SJSA1 (cell line): ENCODE results near the gene HSD17B8. TPM values are rescaled to one million over a fixed set of nuclear protein-coding genes. Genes with fewer than 3 reads are reported as not detected.

ENCODE experiments used
- DNase-seq, 2 experiments: peaks; one replicate each; pipeline ENCODE4 v3.0.0-alpha.2; 2015 to 2020; ENCODE audit warnings: low spot score in 2 of 2, low read depth in 1 of 2
- H3K27ac ChIP-seq: fragments of 250-450 bp; sonication (Bioruptor Pico); 2 replicates; pipeline ENCODE4 v1.5.1; 2020; ENCODE audit warnings: mild to moderate bottlenecking, moderate library complexity
- H3K27me3 ChIP-seq: fragments of 250-450 bp; sonication (Bioruptor Pico); replicated peaks from 2 replicates; pipeline ENCODE4 v1.5.1; 2020; ENCODE audit warnings: mild to moderate bottlenecking, moderate library complexity
- H3K36me3 ChIP-seq: fragments of 250-450 bp; sonication (Bioruptor Pico); 2 replicates; pipeline ENCODE4 v1.5.1; 2020; ENCODE audit warnings: mild to moderate bottlenecking
- H3K4me1 ChIP-seq: fragments of 250-450 bp; sonication (Bioruptor Pico); replicated peaks from 2 replicates; pipeline ENCODE4 v1.6.1; 2021; ENCODE audit warnings: mild to moderate bottlenecking
- H3K4me3 ChIP-seq: fragments of 250-450 bp; sonication (Bioruptor Pico); 2 replicates; pipeline ENCODE4 v1.5.1; 2020; ENCODE audit warnings: mild to moderate bottlenecking
- H3K9me3 ChIP-seq: fragments of 250-450 bp; sonication (Bioruptor Pico); replicated peaks from 2 replicates; pipeline ENCODE4 v1.5.1; 2020; ENCODE audit warnings: mild to moderate bottlenecking
- total RNA-seq: library from RNA; depleted of rRNA; stranded (reverse); fragments of >200 nt; shearing (Covaris generic); gene quantifications from 2 replicates; pipeline ENCODE4 v1.2.3, GENCODE V29; 2014

The HSD17B8 gene
- total RNA-seq, 1 experiment from 2014 or later, result 4.5 TPM

- Histone ChIP-seq H3K36me3 (no peaks in the 10 kb centered on the region), H3K4me1 (no peaks in the 10 kb centered on the region), H3K27me3 (peaks cover 23% of the 10 kb centered on the region), H3K27ac (no peak overlapping the region), H3K4me3 (no peak overlapping the region), H3K9me3 (no peaks in the 10 kb centered on the region)
- no peak for DNase-seq
These were observed 37.5 kb downstream of the HSD17B8 start for GRCh38 chr6:33241968-33242367.

GRCh38 chr6:33243476-33243875, 39.0 kb downstream of the HSD17B8 start:
- H3K27ac ChIP-seq, result no peak overlapping the region
- H3K4me1 ChIP-seq, result peaks cover 7% of the 10 kb centered on the region
- DNase-seq, result no peak
- H3K27me3 ChIP-seq, result peaks cover 23% of the 10 kb centered on the region
- H3K9me3 ChIP-seq, result no peaks in the 10 kb centered on the region
- no peaks in the 10 kb centered on the region for H3K36me3 ChIP-seq
- H3K4me3 ChIP-seq, result no peak overlapping the region

GRCh38 chr6:33247977-33248642, 43.7 kb downstream of the HSD17B8 start:
- Histone ChIP-seq H3K27ac (peak overlapping the region; percentile 30), H3K4me1 (peaks cover 26% of the 10 kb centered on the region), H3K4me3 (peak overlapping the region; percentile 40), H3K36me3 (peaks cover 13% of the 10 kb centered on the region; the same call in 1 of the 2 replicates), H3K9me3 (no peaks in the 10 kb centered on the region), H3K27me3 (0 out of 2 replicates have a peak, but pooled peaks cover 2% of the 10 kb centered on the region)
- peak; percentile 85 to 89 for DNase-seq

- H3K9me3 ChIP-seq, result no peaks in the 10 kb centered on the region
- peaks cover 13% of the 10 kb centered on the region; the same call in 1 of the 2 replicates for H3K36me3 ChIP-seq
- DNase-seq, result peak in 1 of 2 experiments; percentile 50
- peak overlapping the region; percentile 30 for H3K27ac ChIP-seq
- H3K4me1 ChIP-seq, result peaks cover 26% of the 10 kb centered on the region
- no peaks in the 10 kb centered on the region for H3K27me3 ChIP-seq
- peak overlapping the region; percentile 40 for H3K4me3 ChIP-seq
These were observed 44.1 kb downstream of the HSD17B8 start for GRCh38 chr6:33248643-33248931.

- Histone ChIP-seq H3K27me3 (no peaks in the 10 kb centered on the region), H3K4me3 (peak overlapping the region; percentile 40), H3K4me1 (peaks cover 26% of the 10 kb centered on the region), H3K36me3 (peaks cover 13% of the 10 kb centered on the region; the same call in 1 of the 2 replicates), H3K9me3 (no peaks in the 10 kb centered on the region), H3K27ac (peak overlapping the region; percentile 50)
- DNase-seq, result peak; percentile 98
These were observed 44.7 kb downstream of the HSD17B8 start for GRCh38 chr6:33248932-33249731.

- Histone ChIP-seq H3K4me3 (peak overlapping the region; percentile 40), H3K36me3 (peaks cover 13% of the 10 kb centered on the region; the same call in 1 of the 2 replicates), H3K27ac (peak overlapping the region; percentile 50), H3K9me3 (no peaks in the 10 kb centered on the region), H3K4me1 (peaks cover 26% of the 10 kb centered on the region), H3K27me3 (no peaks in the 10 kb centered on the region)
- DNase-seq, result peak; percentile 52 to 55
These were observed 45.5 kb downstream of the HSD17B8 start for GRCh38 chr6:33249732-33250630.

GRCh38 chr6:33250731-33251130, 46.3 kb downstream of the HSD17B8 start:
- H3K4me1 ChIP-seq, result peaks cover 26% of the 10 kb centered on the region
- no peaks in the 10 kb centered on the region for H3K27me3 ChIP-seq
- H3K4me3 ChIP-seq, result no peak overlapping the region
- peaks cover 13% of the 10 kb centered on the region; the same call in 1 of the 2 replicates for H3K36me3 ChIP-seq
- H3K9me3 ChIP-seq, result no peaks in the 10 kb centered on the region
- DNase-seq, result no peak
- H3K27ac ChIP-seq, result peak overlapping the region; percentile 17; the same call in 1 of the 2 replicates

- H3K27me3 ChIP-seq, result no peaks in the 10 kb centered on the region
- peaks cover 26% of the 10 kb centered on the region for H3K4me1 ChIP-seq
- H3K4me3 ChIP-seq, result no peak overlapping the region
- no peak overlapping the region for H3K27ac ChIP-seq
- H3K36me3 ChIP-seq, result peaks cover 13% of the 10 kb centered on the region; the same call in 1 of the 2 replicates
- no peaks in the 10 kb centered on the region for H3K9me3 ChIP-seq
- DNase-seq, result no peak
These were observed 47.0 kb downstream of the HSD17B8 start for GRCh38 chr6:33251395-33252012.

GRCh38 chr6:33252759-33253158, 48.3 kb downstream of the HSD17B8 start:
- H3K27ac ChIP-seq, result no peak overlapping the region
- H3K4me1 ChIP-seq, result peaks cover 26% of the 10 kb centered on the region
- H3K9me3 ChIP-seq, result no peaks in the 10 kb centered on the region
- H3K36me3 ChIP-seq, result peaks cover 16% of the 10 kb centered on the region; the same call in 1 of the 2 replicates
- H3K4me3 ChIP-seq, result no peak overlapping the region
- H3K27me3 ChIP-seq, result no peaks in the 10 kb centered on the region
- no peak for DNase-seq

GRCh38 chr6:33254591-33254990, 50.1 kb downstream of the HSD17B8 start:
- Histone ChIP-seq H3K9me3 (no peaks in the 10 kb centered on the region), H3K27me3 (no peaks in the 10 kb centered on the region), H3K27ac (no peak overlapping the region), H3K4me1 (peaks cover 13% of the 10 kb centered on the region), H3K4me3 (no peak overlapping the region), H3K36me3 (peaks cover 17% of the 10 kb centered on the region)
- no peak for DNase-seq
